Activated T-helper 1 cell treated with Interleukin-2 at 50 U/mL for 16 hours (primary cell): ENCODE data around the gene RABGEF1.
"Not testable (repeated sequence)": the region's sequence is repeated elsewhere in the genome, so short reads cannot be mapped to it uniquely, and the experiment has no call there.

Experiments
- DNase-seq: peaks from one replicate; pipeline ENCODE4 v3.0.0-alpha.2; 2020; ENCODE audit warnings: low read depth

Gene RABGEF1

GRCh38 chr7:66765322-66766025 is 24.9 kb downstream of the RABGEF1 start:
- not testable (repeated sequence) for DNase-seq

- no peak for DNase-seq
These were observed 25.5 kb downstream of the RABGEF1 start for GRCh38 chr7:66766041-66766440.

GRCh38 chr7:66767486-66767885 is 27.0 kb downstream of the RABGEF1 start:
- DNase-seq: not testable (repeated sequence)

GRCh38 chr7:66768865-66769832 is 28.6 kb downstream of the RABGEF1 start:
- no peak for DNase-seq

- no peak for DNase-seq
These were observed 29.4 kb downstream of the RABGEF1 start for GRCh38 chr7:66769833-66770512.

GRCh38 chr7:66771795-66772194 is 31.3 kb downstream of the RABGEF1 start:
- no peak for DNase-seq

- DNase-seq: not testable (repeated sequence)
These were observed 33.2 kb downstream of the RABGEF1 start for GRCh38 chr7:66773744-66774143.

- DNase-seq: not testable (repeated sequence)
These were observed 35.9 kb downstream of the RABGEF1 start for GRCh38 chr7:66776383-66776782.

- DNase-seq: no peak
These were observed 36.4 kb downstream of the RABGEF1 start for GRCh38 chr7:66776800-66777442.

- DNase-seq: no peak
These were observed 37.7 kb downstream of the RABGEF1 start for GRCh38 chr7:66778201-66778600.

- no peak for DNase-seq
These were observed 39.3 kb downstream of the RABGEF1 start for GRCh38 chr7:66779669-66780409.

GRCh38 chr7:66781408-66782090 is 41.0 kb downstream of the RABGEF1 start:
- no peak for DNase-seq

- DNase-seq: not testable (repeated sequence)
These were observed 42.3 kb downstream of the RABGEF1 start for GRCh38 chr7:66782875-66783274.

- DNase-seq: not testable (repeated sequence)
These were observed 43.5 kb downstream of the RABGEF1 start for GRCh38 chr7:66783887-66784595.

- no peak for DNase-seq
These were observed 49.7 kb downstream of the RABGEF1 start for GRCh38 chr7:66790196-66790595.

GRCh38 chr7:66790725-66791124 is 50.2 kb downstream of the RABGEF1 start:
- DNase-seq: no peak

GRCh38 chr7:66800591-66800990 is 60.1 kb downstream of the RABGEF1 start:
- DNase-seq: no peak

- DNase-seq: no peak
These were observed 63.5 kb downstream of the RABGEF1 start for GRCh38 chr7:66804001-66804400.

GRCh38 chr7:66807736-66808135 is 67.2 kb downstream of the RABGEF1 start:
- DNase-seq: no peak

GRCh38 chr7:66810716-66811115 is 70.2 kb downstream of the RABGEF1 start:
- DNase-seq: no peak
